Measurements from ENCODE around the gene CHRNA4. TPM values are rescaled to one million over a fixed set of nuclear protein-coding genes. Genes with fewer than 3 reads are reported as not detected.
"Not testable (repeated sequence)": the region's sequence is repeated elsewhere in the genome, so short reads cannot be mapped to it uniquely, and the experiment has no call there.

The CHRNA4 gene
- total RNA-seq, 1 donor from 2014 or later = 1.8 TPM

GRCh38 chr20:63309261-63310071 is 51.7 kb downstream of the CHRNA4 start:
- peak; percentile 77 for DNase-seq

DNA sequence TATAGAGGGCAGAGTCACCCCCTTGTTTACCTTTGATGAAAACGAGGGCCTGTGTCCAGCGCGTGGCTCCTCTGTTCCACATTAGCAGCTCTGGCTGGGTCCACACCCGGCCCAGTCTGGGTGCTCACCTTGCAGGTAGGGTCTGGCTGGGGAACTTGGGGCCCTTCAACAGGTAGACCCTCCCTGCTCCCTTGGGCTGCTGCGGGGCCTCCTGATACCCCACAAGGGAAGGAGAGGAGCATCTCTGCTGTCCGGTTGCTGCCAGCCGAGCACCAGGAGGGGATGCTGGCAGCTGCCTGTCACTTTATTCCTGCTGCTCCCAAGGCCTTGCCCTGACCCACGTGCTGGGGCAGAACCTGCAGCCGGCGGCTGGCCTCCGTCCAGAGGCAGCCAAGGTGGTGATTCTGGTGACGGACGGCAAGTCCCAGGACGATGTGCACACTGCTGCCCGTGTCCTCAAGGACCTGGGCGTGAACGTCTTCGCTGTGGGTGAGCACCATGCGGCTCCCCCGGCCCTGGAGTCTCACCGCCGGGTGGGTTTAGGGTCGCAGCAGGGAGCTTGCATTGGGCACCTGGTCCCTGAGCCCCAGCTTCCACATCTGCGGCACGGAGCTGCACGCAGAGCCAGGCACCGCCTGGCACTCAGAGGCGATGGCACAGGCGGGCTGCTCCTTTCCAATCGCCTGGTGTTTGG is 52.8 kb downstream of the CHRNA4 start:
- no peak for DNase-seq

DNA sequence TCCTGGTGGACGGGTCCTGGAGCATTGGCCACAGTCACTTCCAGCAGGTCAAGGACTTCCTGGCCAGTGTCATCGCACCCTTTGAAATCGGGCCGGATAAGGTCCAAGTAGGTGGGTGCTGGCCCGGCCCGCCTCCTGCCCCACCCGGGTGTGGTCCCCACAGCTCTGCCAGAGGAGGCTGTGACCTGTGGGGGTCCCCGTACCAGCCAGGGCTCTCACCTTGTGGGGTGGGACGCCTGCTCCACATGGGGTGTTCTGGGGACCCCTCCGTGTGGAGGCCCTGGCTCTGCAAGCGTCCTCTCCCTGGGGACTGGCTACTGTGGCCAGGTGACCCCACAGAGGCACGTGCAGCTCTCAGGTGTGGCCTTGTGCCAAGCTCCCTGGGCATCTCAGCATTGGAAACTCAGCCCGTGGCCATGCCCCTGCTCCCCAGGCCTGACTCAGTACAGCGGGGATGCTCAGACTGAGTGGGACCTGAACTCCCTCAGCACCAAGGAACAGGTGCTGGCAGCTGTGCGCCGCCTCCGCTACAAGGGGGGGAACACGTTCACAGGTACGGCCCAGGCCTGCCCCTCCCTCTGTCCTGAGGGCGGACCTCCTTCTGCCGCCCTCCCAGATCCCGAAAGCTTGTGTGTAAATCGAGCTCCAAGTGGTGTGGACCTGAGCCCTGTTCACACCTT is 53.5 kb downstream of the CHRNA4 start:
- no peak for DNase-seq

DNA sequence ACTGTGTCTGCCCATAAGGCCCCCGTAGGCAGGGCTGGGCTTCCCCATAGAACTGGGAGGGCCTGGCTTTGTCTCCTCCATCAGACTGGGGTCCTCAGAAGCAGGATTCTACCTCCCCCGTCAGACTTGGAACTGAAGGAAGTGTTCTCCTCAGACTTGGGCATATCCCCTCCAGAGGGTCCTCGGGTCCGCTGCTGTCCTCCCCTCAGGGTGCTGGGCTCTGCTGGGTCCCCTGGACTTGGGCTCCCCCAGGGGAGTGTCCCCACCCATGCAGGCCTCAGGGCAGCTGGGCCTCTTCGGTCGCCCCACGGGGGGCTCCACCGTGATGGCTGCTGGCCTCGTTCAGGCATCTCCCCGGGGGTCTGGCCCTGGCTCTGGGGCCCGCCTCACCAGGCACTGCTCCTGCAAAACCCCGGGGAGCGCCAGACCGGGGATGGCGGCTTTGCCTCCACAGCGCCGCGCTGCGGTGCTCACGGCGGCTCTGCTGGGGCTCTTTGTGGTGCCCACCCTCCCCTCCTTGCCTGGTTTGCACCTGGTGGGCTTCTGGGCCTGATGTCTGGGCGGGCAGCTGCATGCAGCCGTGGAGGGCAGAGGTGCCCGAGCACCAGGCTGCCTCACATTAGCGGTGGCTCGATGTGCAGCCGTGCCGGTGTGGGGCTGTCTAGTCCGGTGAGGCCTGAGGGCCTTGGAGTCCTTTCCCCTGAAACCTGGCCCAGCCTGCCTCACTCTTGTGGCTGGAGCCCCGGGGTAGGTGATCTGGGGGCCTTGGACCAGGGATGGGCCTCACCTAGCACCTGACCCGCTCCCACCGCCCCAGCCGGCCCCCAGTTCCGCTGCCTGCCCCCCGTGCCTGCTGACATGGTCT is 54.2 kb downstream of the CHRNA4 start:
- no peak for DNase-seq

DNA sequence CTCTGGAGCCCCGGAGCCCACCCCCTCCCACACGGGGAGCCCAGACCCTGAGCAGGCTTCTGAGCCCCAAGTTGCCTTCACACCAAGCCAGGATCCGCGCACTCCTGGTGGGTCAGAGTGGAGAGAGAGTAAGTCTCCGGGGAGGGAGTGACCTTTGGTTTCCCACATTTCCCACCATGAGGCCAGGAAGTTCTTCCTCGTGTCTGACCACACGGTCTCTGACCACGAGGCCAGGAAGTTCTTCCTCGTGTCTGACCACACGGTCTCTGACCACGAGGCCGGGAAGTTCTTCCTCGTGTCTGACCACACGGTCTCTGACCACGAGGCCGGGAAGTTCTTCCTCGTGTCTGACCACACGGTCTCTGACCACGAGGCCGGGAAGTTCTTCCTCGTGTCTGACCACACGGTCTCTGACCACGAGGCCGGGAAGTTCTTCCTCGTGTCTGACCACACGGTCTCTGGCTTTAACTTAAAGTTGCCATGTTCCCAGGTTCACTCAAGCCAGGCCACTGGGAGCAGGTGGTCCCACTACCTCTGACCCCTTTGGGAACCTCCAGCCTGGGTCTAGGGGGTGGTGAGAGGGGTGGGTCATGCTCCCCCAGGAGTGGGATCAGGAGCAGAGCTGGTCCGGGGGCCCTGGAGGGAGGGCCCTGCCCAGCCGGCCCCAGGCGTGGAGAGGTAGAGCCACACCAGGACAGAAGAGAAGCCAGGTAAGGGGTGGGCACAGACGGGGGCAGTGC is 55.0 kb downstream of the CHRNA4 start:
- DNase-seq = not testable (repeated sequence)

GRCh38 chr20:63305393-63305792 is 55.8 kb downstream of the CHRNA4 start:
- DNase-seq = no peak

GRCh38 chr20:63303095-63303666 is 58.0 kb downstream of the CHRNA4 start:
- DNase-seq = no peak

DNA sequence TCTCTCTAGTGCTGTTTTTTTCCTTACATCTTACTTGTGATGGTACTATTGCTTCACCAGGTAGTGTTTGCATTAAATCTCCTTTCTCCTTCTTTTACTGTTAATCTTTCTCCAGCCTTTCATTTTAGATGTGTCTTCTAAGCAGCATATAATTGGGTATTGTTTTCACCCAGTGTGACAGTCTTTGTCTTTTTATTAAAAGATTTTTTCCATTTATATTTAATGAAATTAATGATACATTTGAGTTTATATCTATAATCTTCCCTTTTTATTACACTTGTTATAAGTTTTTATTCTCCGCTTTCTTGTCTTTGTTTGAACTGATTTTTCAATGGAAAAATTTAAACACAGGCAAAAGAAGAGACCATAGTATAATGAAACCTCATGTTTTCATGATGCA is 59.5 kb downstream of the CHRNA4 start:
- DNase-seq = no peak

- DNase-seq = no peak
These were observed 62.3 kb downstream of the CHRNA4 start for GRCh38 chr20:63298731-63299312.

- DNase-seq = no peak
These were observed 63.2 kb downstream of the CHRNA4 start for GRCh38 chr20:63297796-63298572.

- DNase-seq = no peak
These were observed 63.8 kb downstream of the CHRNA4 start for GRCh38 chr20:63297371-63297781.

- DNase-seq = peak; percentile 81
These were observed 64.4 kb downstream of the CHRNA4 start for GRCh38 chr20:63296531-63297299.

DNA sequence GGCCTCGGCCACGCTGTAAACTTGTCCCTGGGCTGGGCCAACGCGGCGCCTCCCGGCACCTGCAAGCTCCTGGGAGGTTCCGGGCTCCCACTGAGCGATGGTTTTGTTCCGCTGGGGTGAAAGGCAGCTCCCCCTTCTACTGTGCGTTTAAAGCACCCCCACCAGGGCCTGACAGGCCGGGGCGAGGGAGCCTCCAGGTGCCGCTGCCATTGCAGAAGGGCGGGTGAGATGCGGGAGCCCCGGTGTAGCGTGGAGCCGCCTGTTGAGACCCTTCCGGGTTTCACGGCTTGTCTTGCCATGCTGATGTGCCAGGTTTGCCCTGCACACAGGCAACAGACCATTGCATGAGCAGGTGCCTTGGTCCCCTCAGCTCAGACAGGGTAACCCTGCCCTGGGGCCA is 65.3 kb downstream of the CHRNA4 start:
- DNase-seq = no peak

DNA sequence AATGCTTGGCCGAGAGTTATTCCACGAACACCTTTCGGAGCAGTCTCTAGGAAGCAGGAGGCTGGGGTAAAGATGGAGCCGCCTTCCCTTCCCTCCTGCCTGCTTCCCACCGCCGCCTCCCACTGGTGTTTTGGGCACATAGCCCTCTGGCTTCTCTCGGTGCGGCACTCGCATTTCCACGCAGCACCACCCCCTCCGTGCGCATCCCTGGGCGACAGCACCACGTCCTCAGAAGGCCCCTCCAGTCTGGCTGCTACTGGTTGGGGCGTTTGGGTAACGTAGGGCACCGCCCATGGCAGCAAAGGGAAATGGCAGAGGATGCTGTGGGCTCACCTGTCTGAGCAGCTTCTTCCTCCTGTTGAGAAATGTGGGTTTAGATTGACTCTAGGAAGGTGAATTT is 65.7 kb downstream of the CHRNA4 start:
- no peak for DNase-seq

- no peak for DNase-seq
These were observed 66.1 kb downstream of the CHRNA4 start for GRCh38 chr20:63295018-63295417.

- no peak for DNase-seq
These were observed 66.6 kb downstream of the CHRNA4 start for GRCh38 chr20:63294536-63294900.

DNA sequence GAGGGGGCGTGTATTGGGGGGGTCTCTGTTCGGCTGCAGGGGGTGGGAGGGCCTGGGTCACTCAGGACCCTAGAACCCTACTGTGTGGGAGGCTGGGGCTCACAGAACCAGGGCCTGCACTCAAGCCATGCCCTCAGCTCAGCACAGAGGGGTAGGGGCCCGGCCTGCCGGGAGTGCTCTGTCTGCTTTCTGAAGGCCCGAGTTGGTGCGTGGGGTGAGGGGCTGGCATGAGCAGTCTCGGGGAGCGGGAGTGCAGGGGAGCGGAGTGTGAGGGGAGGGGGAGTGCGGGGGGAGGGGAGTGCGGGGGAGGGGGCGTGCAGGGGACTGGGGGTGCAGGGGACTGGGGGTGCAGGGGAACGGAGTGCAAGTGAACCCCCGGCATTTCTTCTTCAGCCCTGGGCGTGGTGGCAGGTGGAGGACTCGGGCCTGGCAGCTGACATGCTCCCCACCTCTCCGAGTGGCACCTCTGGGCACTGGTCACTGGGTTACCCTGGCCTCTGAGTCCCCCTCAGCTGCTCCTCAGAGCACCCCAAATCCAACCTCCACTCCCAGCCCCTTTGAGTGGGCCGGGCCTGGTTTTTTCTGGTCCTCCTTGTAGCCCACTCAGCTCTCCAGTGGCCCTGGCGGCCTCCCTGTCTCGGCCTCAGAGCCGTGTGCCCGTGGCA is 67.1 kb downstream of the CHRNA4 start:
- DNase-seq = no peak

DNA sequence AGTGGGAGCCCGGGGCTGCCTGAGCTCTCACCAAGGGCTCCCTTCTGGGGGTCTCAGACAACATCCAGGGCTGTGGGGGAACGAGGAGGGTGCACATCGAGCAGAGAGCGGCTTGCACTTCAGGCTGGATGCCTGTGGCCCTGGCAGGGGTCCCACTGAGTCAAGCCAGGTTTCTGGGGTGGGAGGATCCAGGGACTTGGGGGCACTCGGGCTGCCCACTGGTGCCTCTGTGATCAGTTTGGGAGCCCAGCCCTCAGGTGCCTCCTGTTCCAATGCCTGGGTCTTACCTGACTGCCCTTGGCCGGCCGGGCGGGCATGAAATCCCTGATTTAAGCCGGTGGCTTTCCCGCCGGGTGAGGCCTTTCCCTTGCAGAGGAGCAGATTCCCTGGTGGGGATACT is 67.7 kb downstream of the CHRNA4 start:
- no peak for DNase-seq

All from tongue (tissue), 2 donors.